GM19438 (cell line): Measurements from ENCODE around the gene CTIF.

Experiments used
- ATAC-seq: cut with Tn5 transposase; IDR thresholded peaks from one replicate; pipeline ENCODE4 v1.9.1; 2021; ENCODE audit warnings: low read depth; ENCODE audit not compliant: unreplicated experiment

CTIF gene

GRCh38 chr18:48740851-48741485 lies 202.1 kb downstream of the CTIF start:
- no peak for ATAC-seq

- ATAC-seq, result no peak
Observed at GRCh38 chr18:48741866-48742265, 203.0 kb downstream of the CTIF start.

- no peak for ATAC-seq
Observed at GRCh38 chr18:48742304-48742703, 203.5 kb downstream of the CTIF start.

- ATAC-seq, result no peak
Observed at GRCh38 chr18:48742706-48743475, 204.1 kb downstream of the CTIF start.

GRCh38 chr18:48743886-48744285 lies 205.1 kb downstream of the CTIF start:
- ATAC-seq, result no peak

GRCh38 chr18:48745293-48745692 lies 206.5 kb downstream of the CTIF start:
- ATAC-seq, result no peak

- no peak for ATAC-seq
Observed at GRCh38 chr18:48749768-48750167, 210.9 kb downstream of the CTIF start.

- no peak for ATAC-seq
Observed at GRCh38 chr18:48750485-48751175, 211.8 kb downstream of the CTIF start.

GRCh38 chr18:48751727-48752468 lies 213.1 kb downstream of the CTIF start:
- no peak for ATAC-seq

- no peak for ATAC-seq
Observed at GRCh38 chr18:48752478-48752877, 213.6 kb downstream of the CTIF start.

GRCh38 chr18:48752928-48753327 lies 214.1 kb downstream of the CTIF start:
- no peak for ATAC-seq

GRCh38 chr18:48753691-48754090 lies 214.9 kb downstream of the CTIF start:
- no peak for ATAC-seq

- ATAC-seq, result no peak
Observed at GRCh38 chr18:48754559-48754958, 215.7 kb downstream of the CTIF start.

GRCh38 chr18:48754993-48755473 lies 216.2 kb downstream of the CTIF start:
- ATAC-seq, result no peak

- no peak for ATAC-seq
Observed at GRCh38 chr18:48756511-48757226, 217.8 kb downstream of the CTIF start.

- no peak for ATAC-seq
Observed at GRCh38 chr18:48757367-48757766, 218.5 kb downstream of the CTIF start.

- no peak for ATAC-seq
Observed at GRCh38 chr18:48757906-48758305, 219.1 kb downstream of the CTIF start.

GRCh38 chr18:48761582-48761981 lies 222.8 kb downstream of the CTIF start:
- no peak for ATAC-seq

GRCh38 chr18:48762022-48762421 lies 223.2 kb downstream of the CTIF start:
- ATAC-seq, result no peak
